GM11168 (cell line): ENCODE data around the gene C17orf75.

ENCODE experiments used
- in situ Hi-C: fragments of 300-500 bp; cut with MboI; formaldehyde crosslinking; loops from one replicate; pipeline ENCODE4 v1.12.0; 2022; ENCODE audit warnings: low sequenced_read_pairs; ENCODE audit not compliant: unreplicated experiment

The C17orf75 gene

DNA sequence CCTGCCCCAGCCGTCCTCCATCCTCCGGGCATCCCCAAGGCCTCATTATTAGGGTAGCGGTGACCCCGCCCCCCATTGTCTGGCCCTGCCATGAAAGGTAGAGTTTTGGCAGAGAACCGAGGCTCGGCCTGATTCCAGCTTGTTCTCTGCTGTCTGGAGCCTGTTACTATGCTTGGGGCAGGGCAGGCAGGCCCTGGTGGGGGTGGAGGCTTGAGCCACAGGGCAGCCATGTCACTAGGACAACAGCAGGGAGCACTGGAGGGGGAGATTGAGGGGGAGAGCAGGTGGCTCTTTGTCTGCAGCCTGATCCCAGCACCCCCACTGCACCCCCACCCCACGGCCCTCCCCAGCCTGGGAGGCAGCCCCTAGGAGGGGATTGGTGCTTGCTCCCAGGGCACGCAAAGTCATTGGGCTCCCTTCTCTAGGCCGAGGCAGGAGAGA lies 60.9 kb downstream of the C17orf75 start:
- in situ Hi-C loops: no loop called here

DNA sequence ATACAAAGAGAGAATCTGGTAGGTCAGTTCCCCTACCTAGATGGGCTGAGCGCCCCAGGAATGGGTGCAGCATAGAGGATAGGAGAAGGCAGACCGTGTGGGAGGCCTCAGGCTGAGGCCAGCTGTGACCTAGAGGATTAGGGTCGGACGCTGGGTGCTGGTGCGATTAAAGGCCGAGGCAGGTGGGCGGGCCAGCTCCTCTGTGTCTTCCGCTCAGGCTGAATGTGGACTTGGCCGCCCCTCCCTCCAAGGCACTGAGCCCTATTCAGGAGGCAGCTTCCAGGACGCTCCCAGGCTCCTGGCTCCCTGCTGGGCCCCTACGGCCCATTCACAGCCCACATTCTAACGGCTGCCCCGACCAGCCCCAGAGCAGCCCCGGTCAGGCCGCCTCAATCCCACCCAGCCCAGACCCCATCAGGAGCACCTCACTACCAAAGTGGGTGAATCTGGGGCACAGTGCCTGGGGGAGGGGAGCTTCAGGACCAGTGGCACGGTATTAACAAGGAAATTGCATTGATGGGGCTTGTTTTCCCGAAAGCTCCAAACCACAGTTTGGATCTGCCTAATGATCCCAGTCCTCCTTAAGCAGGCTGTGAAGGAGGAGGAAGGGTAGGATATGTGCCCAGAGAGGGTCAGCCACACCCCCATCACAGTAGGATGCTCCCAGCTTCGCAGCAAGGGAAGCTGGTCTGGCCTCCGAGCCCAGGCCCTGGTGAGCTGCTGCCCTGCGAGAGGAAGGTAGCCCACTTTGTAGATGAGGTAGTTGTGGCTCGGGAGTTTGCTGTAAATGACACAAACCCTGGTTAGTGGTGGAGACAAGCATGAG lies 61.9 kb downstream of the C17orf75 start:
- in situ Hi-C loops: no loop called here

DNA sequence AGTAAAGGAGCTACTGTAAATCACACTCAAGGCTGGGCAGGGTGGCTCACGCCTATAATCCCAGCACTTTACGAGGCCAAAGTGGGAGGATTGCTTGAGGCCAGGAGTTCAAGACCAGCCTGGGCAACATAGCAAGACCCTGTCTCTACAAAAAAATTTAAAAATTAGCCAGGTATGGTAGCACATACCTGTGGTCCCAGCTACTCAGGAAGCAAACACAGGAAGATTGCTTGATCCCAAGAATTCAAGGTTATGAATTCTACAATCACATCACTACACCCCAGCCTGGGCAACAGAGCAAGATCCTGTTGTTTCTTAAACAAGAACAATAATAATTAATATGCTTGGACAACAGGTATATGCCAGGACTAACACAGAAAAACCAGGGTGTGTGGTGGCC lies 63.2 kb downstream of the C17orf75 start:
- in situ Hi-C loops: no loop called here
